ENCODE measurements around the gene SETD5. TPM values are rescaled to one million over a fixed set of nuclear protein-coding genes. Genes with fewer than 3 reads are reported as not detected.

SETD5 gene
- total and polyA plus RNA-seq, 2 donors (not counting 1 experiment from before 2014, with no cell fraction given): 53.7 to 62.5 TPM

DNA sequence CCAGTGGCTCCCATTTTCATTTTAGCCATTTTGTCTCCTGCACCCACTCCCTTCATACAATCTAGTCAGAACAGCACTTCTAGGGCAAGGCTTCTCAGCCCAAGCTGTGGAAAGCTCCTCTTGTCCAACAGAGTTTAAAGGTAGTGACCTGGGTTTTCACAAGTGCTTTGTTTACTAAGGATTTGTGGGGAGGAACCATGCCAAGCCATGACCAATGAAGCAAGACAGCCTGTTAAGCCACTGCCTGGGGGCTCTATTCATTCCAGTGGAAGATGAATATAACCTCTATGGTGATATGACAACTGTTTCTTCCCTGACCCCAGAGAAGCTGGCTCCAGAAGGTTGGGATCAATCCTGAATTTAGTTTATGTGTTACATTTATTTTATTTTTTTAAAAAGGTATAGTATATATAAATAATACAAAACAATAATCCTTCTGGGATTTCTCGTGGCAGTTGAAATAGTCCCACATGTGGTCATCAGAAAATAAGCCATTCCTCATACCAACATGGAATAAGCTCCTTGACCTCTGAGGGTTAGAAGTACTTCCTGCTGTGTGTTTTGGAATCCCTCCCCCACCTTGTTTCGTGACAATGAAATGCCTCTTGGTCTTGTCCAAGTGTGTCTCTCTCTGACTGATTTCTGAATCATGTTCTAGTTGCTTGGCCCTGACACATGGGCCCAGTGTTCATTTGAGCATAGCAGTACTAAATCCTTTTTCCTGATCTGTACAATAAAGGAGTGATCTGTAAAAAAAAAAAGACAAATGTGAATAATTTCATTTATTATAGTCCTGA is 47.9 kb upstream of the SETD5 start:
- Histone ChIP-seq H3K27me3 (ENCODE audit: control insufficient read depth, insufficient read depth, low read length) (no peaks in the 10 kb centered on the region), H3K27ac (ENCODE audit: insufficient read depth, low read length) (peak overlapping the region; percentile 59), H3K4me3 (replicated peaks in 1 of 4; ENCODE audit: control extremely low read depth in 1 of 4, insufficient read depth in 1 of 4, low read depth in 3 of 4, low read length in 4 of 4) (no peak overlapping the region), H3K36me3 (ENCODE audit: control insufficient read depth, insufficient read depth, low read length) (no peaks in the 10 kb centered on the region), H4K20me1 (ENCODE audit: control insufficient read depth, extremely low read depth, insufficient read depth, low read length) (no peaks in the 10 kb centered on the region), H3K4me1 (ENCODE audit: control insufficient read depth, extremely low read depth, insufficient read depth, low read length) (peaks cover 23% of the 10 kb centered on the region), H2AFZ (ENCODE audit: low read length) (no peak overlapping the region), H3K4me2 (ENCODE audit: extremely low read depth, insufficient read depth, low read length) (peak overlapping the region; percentile 19), H3K9me3 (ENCODE audit: control insufficient read depth, insufficient read depth, low read depth, low read length) (no peaks in the 10 kb centered on the region), H3K9ac (ENCODE audit: insufficient read depth, low read length) (no peak overlapping the region), H3K79me2 (ENCODE audit: control insufficient read depth, insufficient read depth, low read length) (no peaks in the 10 kb centered on the region)
- no peak for TF ChIP-seq EZH2 (IDR thresholded peaks at IDR 0.05; ENCODE audit: low read length, missing control alignments)
- TF ChIP-seq, protein P1, sequence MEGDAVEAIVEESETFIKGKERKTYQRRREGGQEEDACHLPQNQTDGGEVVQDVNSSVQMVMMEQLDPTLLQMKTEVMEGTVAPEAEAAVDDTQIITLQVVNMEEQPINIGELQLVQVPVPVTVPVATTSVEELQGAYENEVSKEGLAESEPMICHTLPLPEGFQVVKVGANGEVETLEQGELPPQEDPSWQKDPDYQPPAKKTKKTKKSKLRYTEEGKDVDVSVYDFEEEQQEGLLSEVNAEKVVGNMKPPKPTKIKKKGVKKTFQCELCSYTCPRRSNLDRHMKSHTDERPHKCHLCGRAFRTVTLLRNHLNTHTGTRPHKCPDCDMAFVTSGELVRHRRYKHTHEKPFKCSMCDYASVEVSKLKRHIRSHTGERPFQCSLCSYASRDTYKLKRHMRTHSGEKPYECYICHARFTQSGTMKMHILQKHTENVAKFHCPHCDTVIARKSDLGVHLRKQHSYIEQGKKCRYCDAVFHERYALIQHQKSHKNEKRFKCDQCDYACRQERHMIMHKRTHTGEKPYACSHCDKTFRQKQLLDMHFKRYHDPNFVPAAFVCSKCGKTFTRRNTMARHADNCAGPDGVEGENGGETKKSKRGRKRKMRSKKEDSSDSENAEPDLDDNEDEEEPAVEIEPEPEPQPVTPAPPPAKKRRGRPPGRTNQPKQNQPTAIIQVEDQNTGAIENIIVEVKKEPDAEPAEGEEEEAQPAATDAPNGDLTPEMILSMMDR (conservative IDR thresholded peaks at IDR 0.05 in 1 of 2, IDR thresholded peaks at IDR 0.05 in 1 of 2; ENCODE audit: low read depth in 1 of 2, low read length in 2 of 2): no peak
- peak; percentile 66 to 91 for DNase-seq (ENCODE audit: low read depth in 2 of 2)

DNA sequence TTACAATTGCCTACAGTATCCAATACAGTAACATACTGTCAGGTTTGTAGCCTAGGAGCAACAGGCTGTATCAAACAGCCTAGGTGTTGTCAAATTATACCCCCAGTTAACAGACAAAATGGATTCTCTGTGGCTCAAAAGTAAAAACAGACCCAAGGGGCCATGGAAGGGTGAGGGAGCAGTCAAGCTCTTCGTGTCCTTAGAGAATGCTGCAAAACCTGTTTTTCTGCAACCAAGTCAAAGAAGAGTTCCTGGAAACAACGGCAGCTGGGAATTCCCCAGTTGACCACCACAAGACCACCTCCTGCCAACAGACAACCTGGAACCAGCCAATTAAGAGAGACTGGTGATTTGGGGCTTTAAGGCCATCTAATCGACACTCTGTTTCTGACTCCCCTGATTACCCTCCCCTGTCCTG is 45.7 kb upstream of the SETD5 start:
- no peaks in the 10 kb centered on the region for H3K79me2 ChIP-seq (ENCODE audit: control insufficient read depth, insufficient read depth, low read length)

More for the DNA sequence above, 45.7 kb upstream of the SETD5 start:
- Histone ChIP-seq H3K27me3 (ENCODE audit: control insufficient read depth, insufficient read depth, low read length) (no peaks in the 10 kb centered on the region), H4K20me1 (ENCODE audit: control insufficient read depth, extremely low read depth, insufficient read depth, low read length) (no peaks in the 10 kb centered on the region), H3K9ac (ENCODE audit: insufficient read depth, low read length) (no peak overlapping the region), H3K4me1 (ENCODE audit: control insufficient read depth, extremely low read depth, insufficient read depth, low read length) (peaks cover 25% of the 10 kb centered on the region), H3K9me3 (ENCODE audit: control insufficient read depth, insufficient read depth, low read depth, low read length) (no peaks in the 10 kb centered on the region), H2AFZ (ENCODE audit: low read length) (no peak overlapping the region), H3K4me2 (ENCODE audit: extremely low read depth, insufficient read depth, low read length) (no peak overlapping the region), H3K4me3 (replicated peaks in 1 of 4; ENCODE audit: control extremely low read depth in 1 of 4, insufficient read depth in 1 of 4, low read depth in 3 of 4, low read length in 4 of 4) (no peak overlapping the region), H3K27ac (ENCODE audit: insufficient read depth, low read length) (no peak overlapping the region), H3K36me3 (ENCODE audit: control insufficient read depth, insufficient read depth, low read length) (no peaks in the 10 kb centered on the region)
- DNase-seq (ENCODE audit: low read depth in 2 of 2): no peak
- TF ChIP-seq, protein P1 (conservative IDR thresholded peaks at IDR 0.05 in 1 of 2, IDR thresholded peaks at IDR 0.05 in 1 of 2; ENCODE audit: low read depth in 1 of 2, low read length in 2 of 2): no peak
- TF ChIP-seq EZH2 (IDR thresholded peaks at IDR 0.05; ENCODE audit: low read length, missing control alignments): no peak

All from fibroblast of lung (primary cell).